ENCODE results near the gene KLK13. TPM values are rescaled to one million over a fixed set of nuclear protein-coding genes. Genes with fewer than 3 reads are reported as not detected.

The KLK13 gene
- total and polyA plus RNA-seq, 2 of the 8 experiments (the other 6 are each of a cell fraction or from before 2014, with no cell fraction given) = 4.2 to 4.5 TPM

DNA sequence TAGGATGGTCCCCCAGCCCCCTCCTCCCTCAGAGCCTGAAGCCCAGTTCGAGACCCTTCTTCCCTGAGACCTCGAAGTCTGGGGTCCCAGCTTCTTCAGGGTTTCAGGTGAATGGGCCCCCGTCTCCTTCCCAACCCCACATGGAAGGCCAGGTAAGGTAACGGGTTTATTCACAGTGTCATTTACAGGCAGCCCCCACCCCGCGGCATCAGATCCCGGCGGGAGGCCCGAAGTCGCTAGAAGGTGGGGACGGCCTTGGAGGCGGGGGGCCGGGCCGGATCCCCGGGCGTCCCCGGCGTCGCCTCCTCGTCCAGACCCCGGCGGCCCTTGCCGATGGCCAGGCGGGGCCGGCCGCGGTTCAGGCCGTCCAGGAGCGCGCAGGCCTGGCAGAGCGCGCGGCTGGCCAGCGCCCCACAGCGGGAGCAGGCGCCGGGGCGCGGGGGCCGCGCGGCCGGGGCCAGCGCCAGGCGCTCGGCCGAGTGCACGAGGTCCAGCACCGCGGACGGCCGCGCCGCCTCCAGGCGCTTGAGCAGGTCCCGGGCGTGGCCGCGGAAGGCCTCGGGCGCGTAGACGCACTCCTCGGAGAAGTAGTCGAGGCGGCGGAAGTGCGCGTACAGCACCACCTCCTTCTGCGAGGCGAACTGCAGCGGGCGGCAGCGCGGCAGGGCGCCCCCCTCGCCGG lies 33.6 kb upstream of the KLK13 start:
- H4K5ac ChIP-seq (ENCODE audit: insufficient read length, low read depth, low read length) = no peak overlapping the region
- no peak overlapping the region for H4K91ac ChIP-seq (replicated peaks; ENCODE audit: insufficient read length, low read length)
- H3K36me3 ChIP-seq (ENCODE audit: control insufficient read depth in 2 of 4, insufficient read depth in 4 of 4, low read length in 3 of 4) = no peaks in the 10 kb centered on the region; a peak in 3 of 8 replicates
- H3K9me3 ChIP-seq (ENCODE audit: insufficient read depth in 2 of 2, low read depth in 1 of 2, low read length in 1 of 2) = no peaks in the 10 kb centered on the region
- H3K4ac ChIP-seq (replicated peaks; ENCODE audit: insufficient read length, low read depth, low read length) = no peak overlapping the region
- no peak overlapping the region for H3K18ac ChIP-seq (ENCODE audit: extremely low read depth, low read length)
- H3K27me3 ChIP-seq (replicated peaks in 1 of 4; ENCODE audit: control insufficient read depth in 3 of 4, extremely low read depth in 1 of 4, insufficient read depth in 3 of 4, low read length in 3 of 4) = no peaks in the 10 kb centered on the region; a peak in 1 of 7 replicates
- H4K8ac ChIP-seq (ENCODE audit: extremely low read depth, insufficient read depth, low read length) = no peak overlapping the region; the same call in 1 of the 2 replicates
- H3K4me3 ChIP-seq (ENCODE audit: extremely low read depth in 1 of 4, insufficient read depth in 2 of 4, low read depth in 3 of 4, low read length in 4 of 4) = peak overlapping the region in 1 of 4 experiments; percentile 52; a peak in 3 of 8 replicates
- H3K14ac ChIP-seq (ENCODE audit: insufficient read length) = no peak overlapping the region
- H3K23ac ChIP-seq (ENCODE audit: insufficient read length) = no peak overlapping the region
- H2BK15ac ChIP-seq (ENCODE audit: low read length) = no peak overlapping the region
- no peak overlapping the region for H2BK120ac ChIP-seq (replicated peaks; ENCODE audit: low read depth, low read length)
- 58% methylated on average over 51 of the region's 78 CpGs; no CpG with 5 or more reads in 1 of the 2 experiments for WGBS, 2 experiments (ENCODE audit: extremely low coverage in 1 of 2, insufficient coverage in 1 of 2, insufficient read length in 1 of 2, insufficient replicate concordance in 2 of 2, low coverage in 1 of 2, low lambda C conversion rate in 2 of 2, missing lambda C conversion rate in 1 of 2)
- no peak overlapping the region for H2AK5ac ChIP-seq (ENCODE audit: low read depth, low read length)
- FAIRE-seq (no peak), DNase-seq (ENCODE audit: low read depth in 1 of 2, low spot score in 2 of 2) (no peak)
- no peak overlapping the region for H2BK5ac ChIP-seq (ENCODE audit: low read depth, low read length)
- peaks cover 2 to 3% of the 10 kb centered on the region in 2 experiments for H4K20me1 ChIP-seq (replicated peaks in 1 of 2; ENCODE audit: control insufficient read depth in 1 of 2, insufficient read depth in 2 of 2, low read length in 2 of 2)
- no peaks in the 10 kb centered on the region for H3K79me2 ChIP-seq (ENCODE audit: control insufficient read depth in 1 of 2, insufficient read depth in 2 of 2, low read length in 2 of 2)
- no peaks in the 10 kb centered on the region for H3K23me2 ChIP-seq (ENCODE audit: low read depth, low read length)
- no peak overlapping the region for H2BK12ac ChIP-seq (ENCODE audit: low read depth, low read length)
- no peak overlapping the region for H3K27ac ChIP-seq (ENCODE audit: low read depth, low read length)
- peak overlapping the region in 1 of 2 experiments; percentile 51; a peak in 1 of 4 replicates for H3K4me2 ChIP-seq (ENCODE audit: insufficient read depth in 1 of 2, low read depth in 2 of 2, low read length in 2 of 2)
- CTCF ChIA-PET (ENCODE audit: partially characterized antibody) = interaction anchor here (0.6 kb wide), 1 partner anchor 97 kb away, joined by 3 read pairs; the partner anchor contains the start of gene KLK8
- H3K79me1 ChIP-seq (ENCODE audit: low read depth, low read length) = peaks cover 3% of the 10 kb centered on the region
- no peak overlapping the region for H2AFZ ChIP-seq (ENCODE audit: low read length)
- H3K56ac ChIP-seq (replicated peaks; ENCODE audit: insufficient read length, low read depth, low read length) = no peak overlapping the region
- peaks cover 0 to 6% (median 2%) of the 10 kb centered on the region in 4 experiments; a peak in 4 of 7 replicates for H3K4me1 ChIP-seq (replicated peaks in 1 of 4; ENCODE audit: control insufficient read depth in 3 of 4, insufficient read depth in 4 of 4, low read length in 3 of 4)
- no peak overlapping the region for H3K9ac ChIP-seq (replicated peaks in 1 of 4; ENCODE audit: extremely low read depth in 1 of 4, low read depth in 3 of 4, low read length in 3 of 4)
- no peak overlapping the region for H2BK20ac ChIP-seq (ENCODE audit: low read length)
- POLR2A ChIA-PET (ENCODE audit: partially characterized antibody) = no interaction called here
- TF ChIP-seq, protein P1, sequence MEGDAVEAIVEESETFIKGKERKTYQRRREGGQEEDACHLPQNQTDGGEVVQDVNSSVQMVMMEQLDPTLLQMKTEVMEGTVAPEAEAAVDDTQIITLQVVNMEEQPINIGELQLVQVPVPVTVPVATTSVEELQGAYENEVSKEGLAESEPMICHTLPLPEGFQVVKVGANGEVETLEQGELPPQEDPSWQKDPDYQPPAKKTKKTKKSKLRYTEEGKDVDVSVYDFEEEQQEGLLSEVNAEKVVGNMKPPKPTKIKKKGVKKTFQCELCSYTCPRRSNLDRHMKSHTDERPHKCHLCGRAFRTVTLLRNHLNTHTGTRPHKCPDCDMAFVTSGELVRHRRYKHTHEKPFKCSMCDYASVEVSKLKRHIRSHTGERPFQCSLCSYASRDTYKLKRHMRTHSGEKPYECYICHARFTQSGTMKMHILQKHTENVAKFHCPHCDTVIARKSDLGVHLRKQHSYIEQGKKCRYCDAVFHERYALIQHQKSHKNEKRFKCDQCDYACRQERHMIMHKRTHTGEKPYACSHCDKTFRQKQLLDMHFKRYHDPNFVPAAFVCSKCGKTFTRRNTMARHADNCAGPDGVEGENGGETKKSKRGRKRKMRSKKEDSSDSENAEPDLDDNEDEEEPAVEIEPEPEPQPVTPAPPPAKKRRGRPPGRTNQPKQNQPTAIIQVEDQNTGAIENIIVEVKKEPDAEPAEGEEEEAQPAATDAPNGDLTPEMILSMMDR (IDR thresholded peaks at IDR 0.05; ENCODE audit: control extremely low read depth in 1 of 3, insufficient read depth in 1 of 3, low read depth in 1 of 3, low read length in 3 of 3) = peak; percentile 14 to 30 (median 20); a peak in 3 of 4 replicates
- TF ChIP-seq TEAD4 (IDR thresholded peaks at IDR 0.05; ENCODE audit: low read depth, low read length) (no peak), EZH2 (IDR thresholded peaks at IDR 0.05; ENCODE audit: low read depth, low read length, severe bottlenecking) (no peak), SIN3A (conservative IDR thresholded peaks at IDR 0.05 in 1 of 2, IDR thresholded peaks at IDR 0.05 in 1 of 2; ENCODE audit: low read depth in 1 of 2, low read length in 2 of 2) (no peak), RAD21 (IDR thresholded peaks at IDR 0.05 in 1 of 2, conservative IDR thresholded peaks at IDR 0.05 in 1 of 2; ENCODE audit: low read depth in 2 of 2, low read length in 2 of 2) (no peak), CHD2 (IDR thresholded peaks at IDR 0.05; ENCODE audit: low read length) (no peak), HDAC6 (IDR thresholded peaks at IDR 0.05; ENCODE audit: low read depth, low read length) (no peak)
- TF ChIP-seq, protein P2, sequence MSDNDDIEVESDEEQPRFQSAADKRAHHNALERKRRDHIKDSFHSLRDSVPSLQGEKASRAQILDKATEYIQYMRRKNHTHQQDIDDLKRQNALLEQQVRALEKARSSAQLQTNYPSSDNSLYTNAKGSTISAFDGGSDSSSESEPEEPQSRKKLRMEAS (IDR thresholded peaks at IDR 0.05) = peak; percentile 31; the same call in 1 of the 2 replicates
